ENCODE data around the gene NEDD4L. TPM values are rescaled to one million over a fixed set of nuclear protein-coding genes. Genes with fewer than 3 reads are reported as not detected.

NEDD4L gene
- total and polyA plus RNA-seq, 10 of the 15 experiments (the other 5 are each of a cell fraction or from before 2014, with no cell fraction given): 7.4 to 24.0 (median 17.7) TPM

DNA sequence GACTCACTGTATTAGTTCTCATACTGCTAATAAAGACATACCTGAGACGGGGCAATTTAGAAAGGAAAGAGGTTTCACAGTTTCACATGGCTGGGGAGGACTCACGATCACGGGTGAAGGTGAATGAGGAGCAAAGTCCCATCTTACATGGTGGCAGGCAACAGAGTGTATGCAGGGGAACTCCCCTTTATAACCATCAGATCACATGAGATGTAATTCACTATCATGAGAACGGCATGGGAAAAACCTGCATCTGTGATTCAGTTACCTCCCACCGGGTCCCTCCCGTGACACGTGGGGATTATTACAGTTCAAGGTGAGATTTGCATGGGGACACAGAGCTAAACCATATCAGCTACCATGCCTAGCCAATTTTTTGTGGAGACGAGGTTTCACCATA lies 168.2 kb downstream of the NEDD4L start:
- DNase-seq (ENCODE audit: low read depth, low spot score) (peak; percentile 57), ATAC-seq (peak; percentile 68), FAIRE-seq (peak; percentile 35)
- H3K36me3 ChIP-seq (ENCODE audit: control insufficient read depth in 2 of 2, insufficient read depth in 2 of 2, low read length in 1 of 2): no peaks in the 10 kb centered on the region; a peak in 1 of 4 replicates
- no peak overlapping the region for H3K27ac ChIP-seq (ENCODE audit: control insufficient read depth, insufficient read depth)
- no TSS peak for BruUV-seq (replicated peaks)
- in situ Hi-C loops (cut with MboI) (no loop called here), intact Hi-C loops (cut with micrococcal nuclease; ENCODE audit: unreplicated experiment) (no loop called here)
- no peaks in the 10 kb centered on the region for H4K20me1 ChIP-seq (ENCODE audit: control insufficient read depth, insufficient read depth)
- CTCF ChIA-PET: interaction anchor here (1.0 to 1.5 kb wide), 3 partner anchors 10 to 31 kb away, joined by 3 to 4 read pairs (median 4); no protein-coding TSS in a partner anchor
- no peak overlapping the region for H2AFZ ChIP-seq (ENCODE audit: control insufficient read depth, low read depth, low read length)
- no peak overlapping the region for H3K4me3 ChIP-seq
- H3K79me2 ChIP-seq (ENCODE audit: control insufficient read depth, insufficient read depth, low read length): no peaks in the 10 kb centered on the region
- H3K9ac ChIP-seq (ENCODE audit: control insufficient read depth, insufficient read depth, low read length): no peak overlapping the region
- POLR2A ChIA-PET: interaction anchor here (1.0 to 4.5 kb wide), 4 partner anchors 9 to 75 kb away, joined by 3 to 46 read pairs (median 9); no protein-coding TSS in a partner anchor
- no peaks in the 10 kb centered on the region; the same call in 2 of the 3 replicates for H3K9me3 ChIP-seq (replicated peaks; ENCODE audit: control insufficient read depth, insufficient read depth, low read length)
- RAD21 ChIA-PET (ENCODE audit: unreplicated experiment): interaction anchor here (1.0 to 4.0 kb wide), 8 partner anchors 10 to 102 kb away, joined by 3 to 45 read pairs (median 8); no protein-coding TSS in a partner anchor
- no peaks in the 10 kb centered on the region for H3K27me3 ChIP-seq (replicated peaks in 1 of 2; ENCODE audit: control insufficient read depth in 2 of 2, insufficient read depth in 2 of 2, low read length in 1 of 2)
- SMC1A ChIA-PET (ENCODE audit: uncharacterized antibody, unreplicated experiment): interaction anchor here (0.8 to 5.0 kb wide), 13 partner anchors 9 to 105 kb away, joined by 3 to 66 read pairs (median 4); no protein-coding TSS in a partner anchor
- H3K4me1 ChIP-seq (ENCODE audit: control insufficient read depth, insufficient read depth, low read length): peaks cover 12% of the 10 kb centered on the region; the same call in 1 of the 2 replicates
- 11% methylated on average over 8 of the region's 8 CpGs for WGBS (ENCODE audit: insufficient coverage, insufficient replicate concordance, low lambda C conversion rate, missing lambda C conversion rate)
- H3K4me2 ChIP-seq (ENCODE audit: control insufficient read depth, insufficient read depth): no peak overlapping the region
- TF ChIP-seq, protein P1, sequence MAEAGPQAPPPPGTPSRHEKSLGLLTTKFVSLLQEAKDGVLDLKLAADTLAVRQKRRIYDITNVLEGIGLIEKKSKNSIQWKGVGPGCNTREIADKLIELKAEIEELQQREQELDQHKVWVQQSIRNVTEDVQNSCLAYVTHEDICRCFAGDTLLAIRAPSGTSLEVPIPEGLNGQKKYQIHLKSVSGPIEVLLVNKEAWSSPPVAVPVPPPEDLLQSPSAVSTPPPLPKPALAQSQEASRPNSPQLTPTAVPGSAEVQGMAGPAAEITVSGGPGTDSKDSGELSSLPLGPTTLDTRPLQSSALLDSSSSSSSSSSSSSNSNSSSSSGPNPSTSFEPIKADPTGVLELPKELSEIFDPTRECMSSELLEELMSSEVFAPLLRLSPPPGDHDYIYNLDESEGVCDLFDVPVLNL (IDR thresholded peaks at IDR 0.05; ENCODE audit: low read depth, low read length): no peak
- TF ChIP-seq, protein P2, sequence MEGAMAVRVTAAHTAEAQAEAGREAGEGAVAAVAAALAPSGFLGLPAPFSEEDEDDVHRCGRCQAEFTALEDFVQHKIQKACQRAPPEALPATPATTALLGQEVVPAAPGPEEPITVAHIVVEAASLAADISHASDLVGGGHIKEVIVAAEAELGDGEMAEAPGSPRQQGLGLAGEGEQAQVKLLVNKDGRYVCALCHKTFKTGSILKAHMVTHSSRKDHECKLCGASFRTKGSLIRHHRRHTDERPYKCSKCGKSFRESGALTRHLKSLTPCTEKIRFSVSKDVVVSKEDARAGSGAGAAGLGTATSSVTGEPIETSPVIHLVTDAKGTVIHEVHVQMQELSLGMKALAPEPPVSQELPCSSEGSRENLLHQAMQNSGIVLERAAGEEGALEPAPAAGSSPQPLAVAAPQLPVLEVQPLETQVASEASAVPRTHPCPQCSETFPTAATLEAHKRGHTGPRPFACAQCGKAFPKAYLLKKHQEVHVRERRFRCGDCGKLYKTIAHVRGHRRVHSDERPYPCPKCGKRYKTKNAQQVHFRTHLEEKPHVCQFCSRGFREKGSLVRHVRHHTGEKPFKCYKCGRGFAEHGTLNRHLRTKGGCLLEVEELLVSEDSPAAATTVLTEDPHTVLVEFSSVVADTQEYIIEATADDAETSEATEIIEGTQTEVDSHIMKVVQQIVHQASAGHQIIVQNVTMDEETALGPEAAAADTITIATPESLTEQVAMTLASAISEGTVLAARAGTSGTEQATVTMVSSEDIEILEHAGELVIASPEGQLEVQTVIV (IDR thresholded peaks at IDR 0.05; ENCODE audit: borderline replicate concordance, partially characterized antibody): no peak
- no peak for TF ChIP-seq MEF2A (IDR thresholded peaks at IDR 0.05; ENCODE audit: insufficient read depth, low read depth, low read length)
- TF ChIP-seq YBX1 (IDR thresholded peaks at IDR 0.05): no peak
- TF ChIP-seq ZNF274 (IDR thresholded peaks at IDR 0.05; ENCODE audit: insufficient read depth, insufficient read length): no peak
- TF ChIP-seq SREBF2 (IDR thresholded peaks at IDR 0.05; ENCODE audit: low read length): no peak
- no peak for TF ChIP-seq ETV6 (conservative IDR thresholded peaks at IDR 0.05 in 1 of 2, IDR thresholded peaks at IDR 0.05 in 1 of 2; ENCODE audit: borderline replicate concordance in 1 of 2, low read depth in 1 of 2)
- no peak for TF ChIP-seq MAX (IDR thresholded peaks at IDR 0.05; ENCODE audit: low read depth, low read length)
- no peak for TF ChIP-seq CREB1 (IDR thresholded peaks at IDR 0.05; ENCODE audit: low read depth)
- TF ChIP-seq RB1 (IDR thresholded peaks at IDR 0.05; ENCODE audit: borderline replicate concordance): no peak
- TF ChIP-seq ATF2 (IDR thresholded peaks at IDR 0.05; ENCODE audit: low read length): no peak
- peak; percentile 71; the same call in 1 of the 2 replicates for TF ChIP-seq MTA2 (IDR thresholded peaks at IDR 0.05; ENCODE audit: low read depth)
- peak; percentile 92 for TF ChIP-seq MEF2B (IDR thresholded peaks at IDR 0.05; ENCODE audit: partially characterized antibody, poor library complexity, severe bottlenecking)
- TF ChIP-seq BACH1 (IDR thresholded peaks at IDR 0.05; ENCODE audit: borderline replicate concordance): peak; percentile 90
- TF ChIP-seq SMAD1 (IDR thresholded peaks at IDR 0.05; ENCODE audit: low read depth, partially characterized antibody): peak; percentile 82
- no peak for TF ChIP-seq EZH2 (IDR thresholded peaks at IDR 0.05; ENCODE audit: borderline replicate concordance, control insufficient read depth, low read depth, low read length)
- peak; percentile 74 for TF ChIP-seq NBN (IDR thresholded peaks at IDR 0.05)
- TF ChIP-seq FOS (IDR thresholded peaks at IDR 0.05; ENCODE audit: borderline replicate concordance, extremely low read depth, insufficient read length): no peak
- 0 out of 2 replicates have a peak, but pooled peaks have one; percentile 23 for TF ChIP-seq ZNF24 (IDR thresholded peaks at IDR 0.05)
